ENCODE measurements around the gene CA11. TPM values are rescaled to one million over a fixed set of nuclear protein-coding genes. Genes with fewer than 3 reads are reported as not detected.

The CA11 gene
- total RNA-seq, 2 donors from 2014 or later: 2.9 TPM; not detected in 1

- peaks cover 45% of the 10 kb centered on the region for H3K4me1 ChIP-seq
- ATAC-seq (no peak), DNase-seq (peak in 1 of 4 donors; percentile 63)
- H3K36me3 ChIP-seq (replicated peaks in 1 of 2; ENCODE audit: insufficient read depth in 1 of 2, low read depth in 2 of 2): no peaks in the 10 kb centered on the region
- H3K9me3 ChIP-seq: no peaks in the 10 kb centered on the region
- 1% methylated on average over 29 to 35 of the region's 35 CpGs for WGBS, 2 donors
- no peak for TF ChIP-seq POLR2A (IDR thresholded peaks at IDR 0.05)
- no peak for TF ChIP-seq CTCF (IDR thresholded peaks at IDR 0.05)
- intact Hi-C loops (cut with DNase I): no loop called here
- H3K27ac ChIP-seq: peak overlapping the region; percentile 95 to 98 (median 96)
- peak overlapping the region; percentile 51 to 62 for H3K4me3 ChIP-seq
- no peaks in the 10 kb centered on the region for H3K27me3 ChIP-seq
These were observed 9.8 kb downstream of the CA11 start for GRCh38 chr19:48635966-48636858.

GRCh38 chr19:48635263-48635965, 10.6 kb downstream of the CA11 start:
- Histone ChIP-seq H3K9me3 (no peaks in the 10 kb centered on the region), H3K4me1 (peaks cover 44% of the 10 kb centered on the region), H3K4me3 (peak overlapping the region; percentile 38 to 62), H3K27ac (peak overlapping the region; percentile 95 to 98 (median 96)), H3K36me3 (replicated peaks in 1 of 2; ENCODE audit: insufficient read depth in 1 of 2, low read depth in 2 of 2) (no peaks in the 10 kb centered on the region), H3K27me3 (no peaks in the 10 kb centered on the region)
- DNase-seq: peak; percentile 66 to 75 (median 72)
- WGBS, 2 donors: 0 to 1% methylated on average over 8 to 50 of the region's 67 CpGs
- TF ChIP-seq POLR2A (IDR thresholded peaks at IDR 0.05): peak in 2 of 3 donors; percentile 23 to 26
- no peak for TF ChIP-seq CTCF (IDR thresholded peaks at IDR 0.05)
- peak; percentile 34 for ATAC-seq
- intact Hi-C loops (cut with DNase I): no loop called here

- H3K4me3 ChIP-seq: no peak overlapping the region
- H3K27me3 ChIP-seq: no peaks in the 10 kb centered on the region
- 4 to 5% methylated on average over 11 to 36 of the region's 37 CpGs for WGBS, 2 donors
- intact Hi-C loops (cut with DNase I): no loop called here
- H3K36me3 ChIP-seq (replicated peaks in 1 of 2; ENCODE audit: insufficient read depth in 1 of 2, low read depth in 2 of 2): no peaks in the 10 kb centered on the region
- DNase-seq (peak; percentile 98), ATAC-seq (peak; percentile 48)
- TF ChIP-seq CTCF (IDR thresholded peaks at IDR 0.05) (no peak), POLR2A (IDR thresholded peaks at IDR 0.05) (peak; percentile 55 to 90 (median 86))
- no peaks in the 10 kb centered on the region for H3K9me3 ChIP-seq
- peak overlapping the region; percentile 95 to 98 (median 96) for H3K27ac ChIP-seq
- H3K4me1 ChIP-seq: peaks cover 43% of the 10 kb centered on the region
These were observed 11.3 kb downstream of the CA11 start for GRCh38 chr19:48634424-48635262.

GRCh38 chr19:48634036-48634342, 12.0 kb downstream of the CA11 start:
- intact Hi-C loops (cut with DNase I): no loop called here
- H3K4me3 ChIP-seq: no peak overlapping the region
- H3K27me3 ChIP-seq: no peaks in the 10 kb centered on the region
- no peak for TF ChIP-seq POLR2A (IDR thresholded peaks at IDR 0.05)
- no peak for TF ChIP-seq CTCF (IDR thresholded peaks at IDR 0.05)
- no peak for DNase-seq
- WGBS, 2 donors: 9 to 23% methylated on average over 7 of the region's 7 CpGs
- H3K36me3 ChIP-seq (replicated peaks in 1 of 2; ENCODE audit: insufficient read depth in 1 of 2, low read depth in 2 of 2): no peaks in the 10 kb centered on the region
- peaks cover 41% of the 10 kb centered on the region for H3K4me1 ChIP-seq
- H3K9me3 ChIP-seq: no peaks in the 10 kb centered on the region
- no peak for ATAC-seq
- peak overlapping the region; percentile 95 to 98 (median 96) for H3K27ac ChIP-seq
